Stimulated activated naive CD8-positive, alpha-beta T cell treated with anti-CD3 and anti-CD28 coated beads, Interleukin-15, amount 100 ng/mL, for 72 hours (primary cell): Measurements from ENCODE around the gene UVRAG.
A peak's percentile ranks its signal among the peaks of the same experiment; 100 is the strongest.
"Not testable (repeated sequence)": the region's sequence is repeated elsewhere in the genome, so short reads cannot be mapped to it uniquely, and the experiment has no call there.

Experiments used
- ATAC-seq: fragments of 150-1000 bp; cut with Tn5 transposase; 2 replicates; pipeline ENCODE4 v1.10.0; 2021; ENCODE audit warnings: mild to moderate bottlenecking, moderate library complexity
- DNase-seq, 2 donors: peaks; one replicate each; pipeline ENCODE4 v3.0.0; 2021 to 2022
- H3K27ac Mint-ChIP-seq, 2 donors: one replicate each; pipeline ENCODE4 v1.8.0; 2022; ENCODE audit warnings: mild to moderate bottlenecking in 2 of 2, mixed read lengths in 2 of 2, moderate library complexity in 2 of 2
- H3K27me3 Mint-ChIP-seq: one replicate; pipeline ENCODE4 v1.8.0; 2022; ENCODE audit warnings: mixed read lengths
- H3K4me1 Mint-ChIP-seq: one replicate; pipeline ENCODE4 v1.8.0; 2022; ENCODE audit warnings: mild to moderate bottlenecking, mixed read lengths
- H3K4me3 Mint-ChIP-seq, 2 donors: one replicate each; pipeline ENCODE4 v1.8.0; 2022; ENCODE audit warnings: mild to moderate bottlenecking in 2 of 2, mixed read lengths in 2 of 2, moderate library complexity in 1 of 2
- H3K9me3 Mint-ChIP-seq, 2 donors: one replicate each; pipeline ENCODE4 v1.8.0; 2022; ENCODE audit warnings: mixed read lengths in 2 of 2

The UVRAG gene

GRCh38 chr11:75949023-75949672 lies 134.1 kb downstream of the UVRAG start:
- no peaks in the 10 kb centered on the region for H3K27me3 Mint-ChIP-seq
- peaks cover 18% of the 10 kb centered on the region for H3K4me1 Mint-ChIP-seq
- DNase-seq (no peak), ATAC-seq (no peak)
- H3K9me3 Mint-ChIP-seq = no peaks in the 10 kb centered on the region
- no peak overlapping the region for H3K27ac Mint-ChIP-seq
- H3K4me3 Mint-ChIP-seq = no peak overlapping the region

- Mint-ChIP-seq H3K4me1 (peaks cover 18% of the 10 kb centered on the region), H3K4me3 (no peak overlapping the region), H3K27me3 (no peaks in the 10 kb centered on the region), H3K27ac (no peak overlapping the region), H3K9me3 (no peaks in the 10 kb centered on the region)
- DNase-seq (no peak), ATAC-seq (no peak)
Observed at GRCh38 chr11:75950141-75950540, 135.1 kb downstream of the UVRAG start.

GRCh38 chr11:75954039-75954438 lies 139.0 kb downstream of the UVRAG start:
- Mint-ChIP-seq H3K4me3 (no peak overlapping the region), H3K9me3 (no peaks in the 10 kb centered on the region), H3K27me3 (no peaks in the 10 kb centered on the region), H3K27ac (no peak overlapping the region), H3K4me1 (no peaks in the 10 kb centered on the region)
- ATAC-seq (no peak), DNase-seq (no peak)

- DNase-seq (no peak), ATAC-seq (no peak)
- Mint-ChIP-seq H3K4me1 (no peaks in the 10 kb centered on the region), H3K27me3 (no peaks in the 10 kb centered on the region), H3K9me3 (no peaks in the 10 kb centered on the region), H3K4me3 (no peak overlapping the region), H3K27ac (no peak overlapping the region)
Observed at GRCh38 chr11:75955443-75955842, 140.4 kb downstream of the UVRAG start.

- no peaks in the 10 kb centered on the region for H3K4me1 Mint-ChIP-seq
- ATAC-seq = no peak
- H3K4me3 Mint-ChIP-seq = no peak overlapping the region
- no peaks in the 10 kb centered on the region for H3K9me3 Mint-ChIP-seq
- no peak overlapping the region for H3K27ac Mint-ChIP-seq
- no peaks in the 10 kb centered on the region for H3K27me3 Mint-ChIP-seq
- DNase-seq = no peak
Observed at GRCh38 chr11:75959540-75959939, 144.5 kb downstream of the UVRAG start.

GRCh38 chr11:75964071-75964470 lies 149.1 kb downstream of the UVRAG start:
- ATAC-seq = no peak
- Mint-ChIP-seq H3K9me3 (no peaks in the 10 kb centered on the region), H3K27me3 (no peaks in the 10 kb centered on the region), H3K4me1 (peaks cover 7% of the 10 kb centered on the region), H3K27ac (no peak overlapping the region), H3K4me3 (no peak overlapping the region)
- no peak for DNase-seq

GRCh38 chr11:75966537-75967287 lies 151.7 kb downstream of the UVRAG start:
- DNase-seq = no peak
- Mint-ChIP-seq H3K4me3 (no peak overlapping the region), H3K4me1 (peaks cover 7% of the 10 kb centered on the region), H3K27me3 (no peaks in the 10 kb centered on the region), H3K9me3 (peaks cover 0 to 6% of the 10 kb centered on the region in 2 donors), H3K27ac (no peak overlapping the region)
- no peak for ATAC-seq

GRCh38 chr11:75968021-75968625 lies 153.1 kb downstream of the UVRAG start:
- ATAC-seq = no peak
- H3K4me1 Mint-ChIP-seq = peaks cover 7% of the 10 kb centered on the region
- no peak for DNase-seq
- no peak overlapping the region for H3K27ac Mint-ChIP-seq
- peaks cover 10 to 14% of the 10 kb centered on the region in 2 donors for H3K9me3 Mint-ChIP-seq
- H3K4me3 Mint-ChIP-seq = no peak overlapping the region
- H3K27me3 Mint-ChIP-seq = no peaks in the 10 kb centered on the region

- Mint-ChIP-seq H3K27ac (no peak overlapping the region), H3K4me1 (peaks cover 7% of the 10 kb centered on the region), H3K4me3 (no peak overlapping the region), H3K27me3 (no peaks in the 10 kb centered on the region), H3K9me3 (peaks cover 15 to 18% of the 10 kb centered on the region in 2 donors)
- DNase-seq (no peak), ATAC-seq (no peak)
Observed at GRCh38 chr11:75969626-75970308, 154.8 kb downstream of the UVRAG start.

GRCh38 chr11:75973710-75974109 lies 158.7 kb downstream of the UVRAG start:
- not testable (repeated sequence) for DNase-seq, H3K27me3 Mint-ChIP-seq, H3K4me3 Mint-ChIP-seq, H3K27ac Mint-ChIP-seq, H3K4me1 Mint-ChIP-seq, ATAC-seq
- H3K9me3 Mint-ChIP-seq = peaks cover 15 to 18% of the 10 kb centered on the region in 2 donors

GRCh38 chr11:75979075-75979474 lies 164.1 kb downstream of the UVRAG start:
- H3K4me1 Mint-ChIP-seq = peaks cover 15% of the 10 kb centered on the region
- ATAC-seq, H3K4me3 Mint-ChIP-seq: not testable (repeated sequence)

GRCh38 chr11:75979479-75980027 lies 164.5 kb downstream of the UVRAG start:
- H3K4me1 Mint-ChIP-seq = peaks cover 15% of the 10 kb centered on the region
- not testable (repeated sequence) for ATAC-seq, H3K27me3 Mint-ChIP-seq, DNase-seq, H3K27ac Mint-ChIP-seq, H3K9me3 Mint-ChIP-seq, H3K4me3 Mint-ChIP-seq

More at GRCh38 chr11:75979075-75979474, 164.1 kb downstream of the UVRAG start:
- not testable (repeated sequence) for H3K9me3 Mint-ChIP-seq, DNase-seq, H3K27ac Mint-ChIP-seq, H3K27me3 Mint-ChIP-seq

GRCh38 chr11:75980031-75980430 lies 165.0 kb downstream of the UVRAG start:
- H3K27ac Mint-ChIP-seq = no peak overlapping the region
- no peak overlapping the region for H3K4me3 Mint-ChIP-seq
- no peaks in the 10 kb centered on the region for H3K9me3 Mint-ChIP-seq
- DNase-seq (no peak), ATAC-seq (no peak)
- no peaks in the 10 kb centered on the region for H3K27me3 Mint-ChIP-seq
- H3K4me1 Mint-ChIP-seq = peaks cover 15% of the 10 kb centered on the region

- Mint-ChIP-seq H3K27me3 (no peaks in the 10 kb centered on the region), H3K27ac (peak overlapping the region; percentile 20 to 41), H3K4me3 (no peak overlapping the region), H3K4me1 (peaks cover 15% of the 10 kb centered on the region), H3K9me3 (no peaks in the 10 kb centered on the region)
- ATAC-seq = no peak
- no peak for DNase-seq
Observed at GRCh38 chr11:75981546-75981945, 166.5 kb downstream of the UVRAG start.

- DNase-seq (no peak), ATAC-seq (no peak)
- H3K9me3 Mint-ChIP-seq = no peaks in the 10 kb centered on the region
- no peak overlapping the region for H3K4me3 Mint-ChIP-seq
- H3K27me3 Mint-ChIP-seq = no peaks in the 10 kb centered on the region
- peaks cover 15% of the 10 kb centered on the region for H3K4me1 Mint-ChIP-seq
- peak overlapping the region; percentile 10 to 47 for H3K27ac Mint-ChIP-seq
Observed at GRCh38 chr11:75982309-75982708, 167.3 kb downstream of the UVRAG start.
